Esophagus muscularis mucosa (tissue), 4 donors: ENCODE measurements around the gene B4GALT1.

ENCODE experiments used
- CTCF ChIP-seq, 3 experiments: fragments of 200-600 bp in 2 of 3; fragments of 450-650 bp in 1 of 3; sonication (generic) in 2 of 3; IDR thresholded peaks; one replicate each; pipeline ENCODE4 v1.5.1; 2017 to 2019; ENCODE audit warnings: antibody characterized with exemption in 3 of 3, mild to moderate bottlenecking in 2 of 3, moderate library complexity in 1 of 3
- EP300 ChIP-seq: sonication (generic); formaldehyde crosslinking; IDR thresholded peaks from one replicate; pipeline ENCODE4 v1.6.1; 2017; ENCODE audit warnings: antibody characterized with exemption
- POLR2A ChIP-seq: fragments of 450-650 bp; IDR thresholded peaks from one replicate; pipeline ENCODE4 v1.6.1; 2017; ENCODE audit warnings: antibody characterized with exemption, moderate library complexity, mild to moderate bottlenecking, low read depth
- POLR2AphosphoS5 ChIP-seq, 2 donors: sonication (generic); formaldehyde crosslinking; IDR thresholded peaks; one replicate each; pipeline ENCODE4 v1.6.1; 2017; ENCODE audit warnings: antibody characterized with exemption in 2 of 2

GRCh38 chr9:33209394-33209793 is 42.3 kb upstream of the B4GALT1 start:
- no peak for TF ChIP-seq CTCF (IDR thresholded peaks at IDR 0.05)
- TF ChIP-seq POLR2A = no peak
- no peak for TF ChIP-seq EP300
- TF ChIP-seq POLR2AphosphoS5 (IDR thresholded peaks at IDR 0.05) = no peak
